ENCODE data around the gene CATSPERE.

DNA sequence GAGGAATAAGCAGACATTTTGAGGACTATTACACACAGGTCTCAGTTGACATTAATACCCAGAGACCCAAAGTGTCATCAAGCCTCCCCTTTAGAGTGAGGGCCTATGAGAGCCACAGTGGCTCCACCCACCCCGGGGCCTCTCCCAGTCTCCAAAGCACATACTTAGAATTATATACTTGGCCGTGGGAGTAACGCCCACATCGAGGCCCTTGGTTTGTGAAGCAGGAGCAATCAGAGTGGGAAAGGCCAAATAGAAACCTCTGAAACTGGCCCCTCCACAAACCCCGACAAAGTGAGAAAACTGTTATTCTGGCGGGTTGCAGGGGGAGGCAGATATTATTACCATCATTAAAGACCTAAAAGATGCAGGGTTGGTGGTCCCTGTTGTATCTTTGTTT lies 184.8 kb downstream of the CATSPERE start:
- TF ChIP-seq MYC (IDR thresholded peaks at IDR 0.05; ENCODE audit: low read depth, low read length) (no peak), CTCF (IDR thresholded peaks at IDR 0.05; ENCODE audit: extremely low read depth in 1 of 2, insufficient read depth in 1 of 2, low read depth in 1 of 2, low read length in 2 of 2) (no peak)

All from endothelial cell of umbilical vein (primary cell).